Fibroblast of lung (primary cell): ENCODE results near the gene SAFB. TPM values are rescaled to one million over a fixed set of nuclear protein-coding genes. Genes with fewer than 3 reads are reported as not detected.
"Not testable (repeated sequence)": the region's sequence is repeated elsewhere in the genome, so short reads cannot be mapped to it uniquely, and the experiment has no call there.

Source experiments
- DNase-seq, 2 donors: peaks; one replicate each; pipeline versions ENCODE4 v3.0.0 to v3.0.0-alpha.2; 2010; ENCODE audit warnings: low read depth in 2 of 2
- H2AFZ ChIP-seq: 2 replicates; pipeline ENCODE4 v1.5.1; 2012; ENCODE audit warnings: low read length, control low read depth, inconsistent platforms
- H3K27ac ChIP-seq: 2 replicates; pipeline ENCODE4 v1.5.1; 2011; ENCODE audit warnings: low read length, control low read depth; ENCODE audit not compliant: insufficient read depth
- H3K27me3 ChIP-seq: 2 replicates; pipeline ENCODE4 v1.5.1; 2011; ENCODE audit warnings: mild to moderate bottlenecking, low read length; ENCODE audit not compliant: control insufficient read depth, insufficient read depth
- H3K36me3 ChIP-seq: 2 replicates; pipeline ENCODE4 v1.5.1; 2011; ENCODE audit warnings: low read length; ENCODE audit not compliant: control insufficient read depth, insufficient read depth
- H3K4me1 ChIP-seq: 2 replicates; pipeline ENCODE4 v1.5.1; 2011; ENCODE audit warnings: low read length; ENCODE audit not compliant: control insufficient read depth, insufficient read depth; ENCODE audit errors: extremely low read depth
- H3K4me2 ChIP-seq: 2 replicates; pipeline ENCODE4 v1.5.1; 2011; ENCODE audit warnings: low read length, control low read depth; ENCODE audit not compliant: insufficient read depth; ENCODE audit errors: extremely low read depth
- H3K4me3 ChIP-seq, 4 experiments: fragments of 200-600 bp in 1 of 4; sonication (generic) in 1 of 4; replicated peaks in 1 of 4; 2 replicates each; pipeline ENCODE4 v1.5.1; 2011 to 2016; ENCODE audit warnings: low read length in 4 of 4, low read depth in 3 of 4, mild to moderate bottlenecking in 3 of 4, control low read depth in 2 of 4, inconsistent platforms in 1 of 4, mixed read lengths in 1 of 4; ENCODE audit not compliant: insufficient read depth in 1 of 4; ENCODE audit errors: control extremely low read depth in 1 of 4
- H3K79me2 ChIP-seq: 2 replicates; pipeline ENCODE4 v1.5.1; 2012; ENCODE audit warnings: mild to moderate bottlenecking, low read length, inconsistent platforms; ENCODE audit not compliant: control insufficient read depth, insufficient read depth
- H3K9ac ChIP-seq: 2 replicates; pipeline ENCODE4 v1.5.1; 2011; ENCODE audit warnings: mild to moderate bottlenecking, low read length, control low read depth; ENCODE audit not compliant: insufficient read depth
- H3K9me3 ChIP-seq: 2 replicates; pipeline ENCODE4 v1.5.1; 2012; ENCODE audit warnings: low read depth, low read length; ENCODE audit not compliant: control insufficient read depth, insufficient read depth
- H4K20me1 ChIP-seq: 2 replicates; pipeline ENCODE4 v1.5.1; 2011; ENCODE audit warnings: low read length; ENCODE audit not compliant: control insufficient read depth, insufficient read depth; ENCODE audit errors: extremely low read depth
- EZH2 ChIP-seq: IDR thresholded peaks from 2 replicates; pipeline ENCODE4 v1.5.1; 2012; ENCODE audit warnings: low read length, control low read depth, mild to moderate bottlenecking; ENCODE audit errors: missing control alignments
- polyA plus RNA-seq, 2 donors: library from polyadenylated mRNA; depleted of rRNA in 1 of 2; stranded (reverse) in 1 of 2; unstranded in 1 of 2; fragments of >200 nt; gene quantifications; 2 replicates each; pipeline ENCODE4 v1.2.1, GENCODE V29; 2011 to 2012; ENCODE audit warnings: missing spikeins in 1 of 2
- total RNA-seq: library from RNA; depleted of rRNA; stranded (reverse); fragments of >200 nt; gene quantifications from 2 replicates; pipeline ENCODE4 v1.2.1, GENCODE V29; 2014
- TF ChIP-seq, protein P1 (sequence below), 2 donors: IDR thresholded peaks in 1 of 2; conservative IDR thresholded peaks in 1 of 2; 1 replicate in 1 of 2; 2 replicates in 1 of 2; pipeline ENCODE4 v1.5.1; 2011 to 2012; ENCODE audit warnings: low read length in 2 of 2, control low read depth in 1 of 2, inconsistent platforms in 1 of 2, low read depth in 1 of 2, mild to moderate bottlenecking in 1 of 2

SAFB gene
- total and polyA plus RNA-seq, 2 donors (not counting 1 experiment from before 2014, with no cell fraction given) = 28.0 to 51.0 TPM

DNA sequence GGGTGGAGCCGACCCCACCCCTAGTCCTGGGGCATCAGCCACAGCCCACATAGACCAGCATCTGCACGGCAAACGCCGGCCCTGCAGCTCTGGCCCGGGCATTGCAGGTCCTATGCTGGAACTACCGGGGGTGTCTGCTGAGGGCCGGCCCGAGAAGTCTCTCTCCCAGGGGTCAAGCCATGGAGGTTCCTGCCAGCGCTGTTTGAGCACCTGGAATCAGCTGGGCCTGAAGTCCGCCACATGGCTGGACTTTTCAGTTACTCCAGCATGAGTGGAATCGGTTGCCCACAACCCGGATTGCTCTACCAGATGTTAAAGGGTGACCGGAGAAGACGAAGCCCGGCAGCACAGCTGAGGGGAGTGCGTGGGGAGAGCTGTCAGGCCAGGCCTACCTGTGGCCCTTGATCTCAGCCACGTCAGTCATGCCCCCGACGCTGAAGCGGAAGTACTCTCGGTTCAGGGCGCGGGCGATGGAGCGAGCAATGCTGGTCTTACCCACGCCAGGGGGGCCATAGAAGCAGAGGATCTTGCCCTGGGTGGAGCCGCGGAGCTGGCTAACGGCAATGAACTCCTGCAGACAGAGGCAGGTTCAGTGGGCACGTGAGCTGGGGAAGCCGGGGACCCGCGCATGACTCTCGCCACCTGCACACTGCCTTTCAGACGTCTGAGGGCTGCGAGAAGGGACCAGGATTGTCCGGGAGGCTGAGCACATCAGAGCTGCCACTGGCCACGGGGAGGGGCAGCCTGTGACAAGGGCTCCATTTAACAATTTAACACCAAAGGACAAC lies 75.9 kb downstream of the SAFB start:
- TF ChIP-seq, protein P1, sequence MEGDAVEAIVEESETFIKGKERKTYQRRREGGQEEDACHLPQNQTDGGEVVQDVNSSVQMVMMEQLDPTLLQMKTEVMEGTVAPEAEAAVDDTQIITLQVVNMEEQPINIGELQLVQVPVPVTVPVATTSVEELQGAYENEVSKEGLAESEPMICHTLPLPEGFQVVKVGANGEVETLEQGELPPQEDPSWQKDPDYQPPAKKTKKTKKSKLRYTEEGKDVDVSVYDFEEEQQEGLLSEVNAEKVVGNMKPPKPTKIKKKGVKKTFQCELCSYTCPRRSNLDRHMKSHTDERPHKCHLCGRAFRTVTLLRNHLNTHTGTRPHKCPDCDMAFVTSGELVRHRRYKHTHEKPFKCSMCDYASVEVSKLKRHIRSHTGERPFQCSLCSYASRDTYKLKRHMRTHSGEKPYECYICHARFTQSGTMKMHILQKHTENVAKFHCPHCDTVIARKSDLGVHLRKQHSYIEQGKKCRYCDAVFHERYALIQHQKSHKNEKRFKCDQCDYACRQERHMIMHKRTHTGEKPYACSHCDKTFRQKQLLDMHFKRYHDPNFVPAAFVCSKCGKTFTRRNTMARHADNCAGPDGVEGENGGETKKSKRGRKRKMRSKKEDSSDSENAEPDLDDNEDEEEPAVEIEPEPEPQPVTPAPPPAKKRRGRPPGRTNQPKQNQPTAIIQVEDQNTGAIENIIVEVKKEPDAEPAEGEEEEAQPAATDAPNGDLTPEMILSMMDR (conservative IDR thresholded peaks at IDR 0.05 in 1 of 2, IDR thresholded peaks at IDR 0.05 in 1 of 2; ENCODE audit: low read depth in 1 of 2, low read length in 2 of 2) = no peak
- no peak for TF ChIP-seq EZH2
- no peak overlapping the region for H3K4me3 ChIP-seq
- peaks cover 25% of the 10 kb centered on the region for H3K79me2 ChIP-seq
- no peak overlapping the region for H3K27ac ChIP-seq
- no peak for DNase-seq
- no peaks in the 10 kb centered on the region for H3K27me3 ChIP-seq
- H3K36me3 ChIP-seq = peaks cover 46% of the 10 kb centered on the region
- peaks cover 2% of the 10 kb centered on the region for H3K4me1 ChIP-seq
- no peak overlapping the region for H2AFZ ChIP-seq
- no peaks in the 10 kb centered on the region for H4K20me1 ChIP-seq
- H3K9me3 ChIP-seq = no peaks in the 10 kb centered on the region
- no peak overlapping the region for H3K9ac ChIP-seq
- H3K4me2 ChIP-seq = no peak overlapping the region

DNA sequence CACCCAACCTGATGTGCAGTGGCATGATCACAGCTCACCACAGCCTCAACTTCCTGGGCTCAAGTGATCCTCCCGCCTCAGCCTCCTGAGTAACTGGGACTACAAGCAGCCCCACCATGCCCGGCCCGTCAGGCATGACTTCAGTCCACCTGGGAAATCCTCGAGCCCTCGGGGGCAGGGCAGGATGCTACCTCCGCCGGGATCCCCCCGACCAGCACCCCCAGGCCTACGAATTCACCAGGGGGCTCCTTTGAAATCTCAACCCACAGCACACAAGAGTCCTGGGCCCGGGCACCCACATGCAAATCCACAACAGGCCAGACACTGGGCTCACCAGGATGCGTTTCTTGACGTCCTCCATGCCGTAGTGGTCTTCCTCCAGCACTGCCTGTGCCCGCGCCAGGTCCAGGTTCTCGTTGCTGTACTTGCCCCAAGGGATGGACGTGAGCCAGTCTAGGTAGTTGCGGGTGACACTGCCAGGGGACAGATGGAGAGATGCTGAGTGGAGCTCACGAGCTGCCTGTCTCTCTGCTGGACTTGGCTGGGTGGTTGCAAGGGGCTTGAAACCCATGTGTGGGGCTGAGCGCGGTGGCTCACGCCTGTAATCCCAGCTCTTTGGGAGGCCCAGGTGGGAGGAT lies 77.7 kb downstream of the SAFB start:
- peaks cover 2% of the 10 kb centered on the region for H3K4me1 ChIP-seq
- no peak overlapping the region for H2AFZ ChIP-seq
- no peaks in the 10 kb centered on the region for H3K27me3 ChIP-seq
- H3K4me2 ChIP-seq = no peak overlapping the region
- H3K36me3 ChIP-seq = peaks cover 46% of the 10 kb centered on the region
- H3K9me3 ChIP-seq = no peaks in the 10 kb centered on the region
- H3K27ac ChIP-seq = no peak overlapping the region
- no peak for DNase-seq
- no peaks in the 10 kb centered on the region for H4K20me1 ChIP-seq
- H3K79me2 ChIP-seq = peaks cover 9% of the 10 kb centered on the region
- H3K9ac ChIP-seq = no peak overlapping the region
- H3K4me3 ChIP-seq = no peak overlapping the region
- TF ChIP-seq EZH2 = no peak
- TF ChIP-seq, protein P1 (conservative IDR thresholded peaks at IDR 0.05 in 1 of 2, IDR thresholded peaks at IDR 0.05 in 1 of 2; ENCODE audit: low read depth in 1 of 2, low read length in 2 of 2) = no peak

DNA sequence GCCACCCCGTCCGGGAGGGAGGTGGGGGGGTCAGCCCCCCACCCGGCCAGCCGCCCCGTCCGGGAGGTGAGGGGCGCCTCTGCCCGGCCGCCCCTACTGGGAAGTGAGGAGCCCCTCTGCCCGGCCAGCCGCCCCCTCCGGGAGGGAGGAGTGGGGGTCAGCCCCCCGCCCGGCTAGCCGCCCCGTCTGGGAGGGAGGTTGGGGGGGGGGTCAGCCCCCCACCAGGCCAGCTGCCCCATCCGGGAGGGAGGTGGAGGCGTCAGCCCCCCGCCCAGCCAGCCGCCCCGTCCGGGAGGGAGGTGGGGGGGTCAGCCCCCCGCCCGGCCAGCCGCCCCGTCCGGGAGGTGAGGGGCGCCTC lies 79.1 kb downstream of the SAFB start:
- H3K27ac ChIP-seq = not testable (repeated sequence)
- peaks cover 42% of the 10 kb centered on the region for H3K36me3 ChIP-seq

More for the DNA sequence above, 79.1 kb downstream of the SAFB start:
- H4K20me1 ChIP-seq, H3K79me2 ChIP-seq, H2AFZ ChIP-seq, H3K9ac ChIP-seq, H3K4me1 ChIP-seq, H3K9me3 ChIP-seq, H3K27me3 ChIP-seq, H3K4me3 ChIP-seq, DNase-seq, H3K4me2 ChIP-seq: not testable (repeated sequence)
